Upper lobe of right lung (tissue), 1 donor: ENCODE data around the gene HBG1. TPM values are rescaled to one million over a fixed set of nuclear protein-coding genes. Genes with fewer than 3 reads are reported as not detected.

Source experiments
- ATAC-seq: fragments of 200-7000 bp; cut with Tn5 transposase; one replicate; pipeline ENCODE4 v1.9.1; 2020; ENCODE audit warnings: mild to moderate bottlenecking, moderate library complexity
- DNase-seq: peaks from one replicate; pipeline ENCODE4 v3.0.0-alpha.2; 2020
- H3K27ac ChIP-seq: fragments of 200-600 bp; one replicate; pipeline ENCODE4 v1.8.0; 2022
- H3K27me3 ChIP-seq: fragments of 200-600 bp; one replicate; pipeline ENCODE4 v1.8.0; 2022; ENCODE audit warnings: mild to moderate bottlenecking
- H3K36me3 ChIP-seq: fragments of 200-600 bp; one replicate; pipeline ENCODE4 v1.8.0; 2022
- H3K4me1 ChIP-seq: fragments of 200-600 bp; one replicate; pipeline ENCODE4 v1.8.0; 2022
- H3K4me3 ChIP-seq: fragments of 200-600 bp; one replicate; pipeline ENCODE4 v1.8.0; 2022; ENCODE audit warnings: mild to moderate bottlenecking
- H3K9me3 ChIP-seq: fragments of 200-600 bp; one replicate; pipeline ENCODE4 v1.8.0; 2022
- CTCF ChIP-seq: fragments of 200-600 bp; IDR thresholded peaks from one replicate; pipeline ENCODE4 v1.8.0; 2022; ENCODE audit warnings: antibody characterized with exemption
- intact Hi-C: fragments of 100-400 bp; cut with DNase I; formaldehyde crosslinking; loops from one replicate; pipeline ENCODE4 v1.11.0; 2022
- total RNA-seq: library from RNA; stranded (reverse); fragmentation: NEBNext Ultra II Directional; extraction: Animal tissue kit (Norgen Biotek cat#: 25700); gene quantifications from one replicate; pipeline ENCODE4 v1.2.1, GENCODE V29; 2021
- donor health status: DM: no; HTN: yes; CAD: no; lungs with severe emphysema.

Gene HBG1
- total RNA-seq, 1 donor from 2014 or later = not detected

DNA sequence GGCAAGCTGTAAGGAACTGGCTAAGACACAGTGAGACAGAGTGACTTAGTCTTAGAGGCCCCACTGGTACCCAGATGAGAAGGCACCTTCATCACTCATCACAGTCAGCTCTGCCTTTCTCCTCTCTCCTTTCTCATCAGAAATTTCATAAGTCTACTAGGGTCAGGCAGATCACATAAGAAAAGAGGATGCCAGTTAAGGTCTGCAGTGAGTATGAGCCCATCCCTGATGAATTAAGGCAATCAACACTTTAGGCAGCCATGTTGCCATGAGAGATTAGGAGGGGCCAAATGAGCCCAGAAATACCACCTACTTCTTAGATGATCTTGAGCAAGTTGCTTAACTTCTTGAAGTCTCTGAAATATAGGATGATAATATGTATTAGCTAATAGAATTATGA lies 31.9 kb upstream of the HBG1 start:
- no peaks in the 10 kb centered on the region for H3K36me3 ChIP-seq
- intact Hi-C loops = no loop called here
- no peaks in the 10 kb centered on the region for H3K9me3 ChIP-seq

GRCh38 chr11:5280582-5281102 lies 31.0 kb upstream of the HBG1 start:
- ATAC-seq (peak; percentile 55), DNase-seq (no peak)
- Histone ChIP-seq H3K4me3 (no peak overlapping the region), H3K4me1 (no peaks in the 10 kb centered on the region), H3K27ac (no peak overlapping the region), H3K27me3 (no peaks in the 10 kb centered on the region), H3K36me3 (no peaks in the 10 kb centered on the region), H3K9me3 (no peaks in the 10 kb centered on the region)
- intact Hi-C loops = no loop called here
- TF ChIP-seq CTCF = no peak

More for the DNA sequence above, 31.9 kb upstream of the HBG1 start:
- DNase-seq (no peak), ATAC-seq (no peak)
- no peak overlapping the region for H3K4me3 ChIP-seq
- TF ChIP-seq CTCF = no peak
- H3K27me3 ChIP-seq = no peaks in the 10 kb centered on the region
- no peak overlapping the region for H3K27ac ChIP-seq
- no peaks in the 10 kb centered on the region for H3K4me1 ChIP-seq

- Histone ChIP-seq H3K9me3 (no peaks in the 10 kb centered on the region), H3K4me3 (no peak overlapping the region), H3K4me1 (no peaks in the 10 kb centered on the region), H3K36me3 (no peaks in the 10 kb centered on the region), H3K27me3 (no peaks in the 10 kb centered on the region), H3K27ac (no peak overlapping the region)
- no peak for TF ChIP-seq CTCF
- no peak for DNase-seq
- no peak for ATAC-seq
- intact Hi-C loops = no loop called here
Observed at GRCh38 chr11:5279471-5280090, 29.9 kb upstream of the HBG1 start.

DNA sequence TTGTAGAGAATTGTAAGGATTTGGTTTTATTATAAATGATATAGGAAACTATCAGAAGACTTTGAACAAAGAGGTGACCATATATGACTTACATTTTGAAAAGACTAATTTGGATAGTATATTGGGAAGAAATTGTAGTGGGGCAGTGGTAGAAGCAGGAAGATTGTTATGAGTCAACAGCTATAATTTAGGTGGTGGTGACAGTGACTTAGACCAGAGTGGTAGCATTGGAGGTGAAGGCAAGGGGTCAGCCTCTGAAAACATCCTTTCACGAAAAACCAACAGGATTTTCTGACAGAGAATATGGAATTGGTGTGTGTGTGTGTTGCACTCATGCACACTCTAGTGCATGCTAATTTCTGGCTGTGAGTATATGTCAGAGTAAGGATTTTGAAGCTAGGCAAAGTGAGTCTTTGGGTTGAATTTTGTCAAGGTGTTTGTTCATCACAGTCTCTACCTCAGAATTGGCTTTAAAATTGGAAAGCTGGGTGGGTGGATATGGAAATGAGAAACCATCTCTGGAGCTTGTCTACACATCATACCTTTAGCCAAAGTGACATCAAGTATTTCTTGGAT lies 28.2 kb upstream of the HBG1 start:
- TF ChIP-seq CTCF = no peak
- intact Hi-C loops = no loop called here

GRCh38 chr11:5276697-5277096 lies 27.0 kb upstream of the HBG1 start:
- Histone ChIP-seq H3K27ac (no peak overlapping the region), H3K4me3 (no peak overlapping the region), H3K27me3 (no peaks in the 10 kb centered on the region), H3K36me3 (no peaks in the 10 kb centered on the region), H3K4me1 (no peaks in the 10 kb centered on the region), H3K9me3 (no peaks in the 10 kb centered on the region)
- no peak for TF ChIP-seq CTCF
- ATAC-seq (no peak), DNase-seq (no peak)
- intact Hi-C loops = no loop called here

More for the DNA sequence above, 28.2 kb upstream of the HBG1 start:
- Histone ChIP-seq H3K9me3 (no peaks in the 10 kb centered on the region), H3K4me3 (no peak overlapping the region), H3K4me1 (no peaks in the 10 kb centered on the region), H3K27me3 (no peaks in the 10 kb centered on the region), H3K27ac (no peak overlapping the region), H3K36me3 (no peaks in the 10 kb centered on the region)
- ATAC-seq (no peak), DNase-seq (no peak)
